ENCODE data around the gene SLC6A9. TPM values are rescaled to one million over a fixed set of nuclear protein-coding genes. Genes with fewer than 3 reads are reported as not detected.

Gene SLC6A9
- total RNA-seq, 1 experiment from 2014 or later, result 12.8 TPM

DNA sequence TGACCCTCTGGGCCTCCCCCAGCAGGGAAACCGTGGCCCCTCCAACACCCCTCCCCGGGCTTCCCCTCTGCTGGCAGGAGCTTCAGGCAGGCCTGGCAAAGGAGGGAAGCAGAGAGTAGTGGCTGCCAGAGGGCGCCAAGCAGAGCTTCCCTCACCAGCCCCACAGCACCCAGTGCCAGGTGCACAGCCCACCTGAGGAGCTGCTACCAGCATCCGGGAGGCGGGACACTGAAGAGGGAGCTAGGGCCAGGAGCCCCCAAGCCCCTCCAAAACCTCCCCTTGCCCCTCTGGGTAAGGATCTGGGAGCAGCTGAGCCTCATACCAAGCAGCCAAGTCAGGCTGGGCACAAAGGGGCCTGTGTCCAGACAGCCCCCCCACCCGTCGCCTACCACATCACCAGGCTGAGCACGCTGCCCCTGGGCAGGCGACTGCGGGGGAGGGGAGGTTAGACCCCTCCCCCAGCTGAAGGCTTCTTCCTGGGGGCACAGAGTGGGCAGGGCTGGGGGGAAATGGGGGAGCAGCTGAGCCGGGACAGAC lies 20.3 kb downstream of the SLC6A9 start:
- POLR2A ChIA-PET, result no interaction called here

More for the DNA sequence above, 20.3 kb downstream of the SLC6A9 start:
- no peak overlapping the region for H3K4me2 ChIP-seq (ENCODE audit: low read length)
- no peaks in the 10 kb centered on the region for H3K79me2 ChIP-seq (ENCODE audit: insufficient read depth, low read length)
- RAD21 ChIA-PET (ENCODE audit: low non-redundant PET in 1 of 2, low total read pairs in 2 of 2, uncharacterized antibody in 2 of 2, unreplicated experiment in 2 of 2), result no interaction called here
- intact Hi-C loops (cut with micrococcal nuclease), result no loop called here
- no peak overlapping the region for H2AFZ ChIP-seq (ENCODE audit: low read depth, low read length, poor library complexity, severe bottlenecking)
- H3K27ac ChIP-seq (ENCODE audit: low read depth, low read length), result no peak overlapping the region
- CTCF ChIA-PET, result no interaction called here
- no peaks in the 10 kb centered on the region for H3K9me2 ChIP-seq (ENCODE audit: insufficient read depth)
- H3K36me3 ChIP-seq (ENCODE audit: control insufficient read depth in 1 of 2, insufficient read depth in 2 of 2, low read length in 2 of 2), result no peaks in the 10 kb centered on the region
- H3K9me3 ChIP-seq (ENCODE audit: control insufficient read depth in 1 of 2, insufficient read depth in 1 of 2, low read depth in 1 of 2, low read length in 2 of 2), result no peaks in the 10 kb centered on the region
- TF ChIP-seq CBX3 (IDR thresholded peaks at IDR 0.05; ENCODE audit: low read depth) (no peak), RAD21 (IDR thresholded peaks at IDR 0.05; ENCODE audit: low read depth) (no peak), ZNF274 (IDR thresholded peaks at IDR 0.05; ENCODE audit: low read depth, low read length) (no peak), ATF3 (IDR thresholded peaks at IDR 0.05) (no peak), JUND (IDR thresholded peaks at IDR 0.05) (no peak), CEBPB (IDR thresholded peaks at IDR 0.05; ENCODE audit: low read depth) (no peak), EZH2 (IDR thresholded peaks at IDR 0.05) (no peak), POLR2AphosphoS5 (IDR thresholded peaks at IDR 0.05; ENCODE audit: low read depth, low read length) (no peak), ZBTB33 (IDR thresholded peaks at IDR 0.05; ENCODE audit: extremely low read depth, insufficient replicate concordance, low read length) (no peak), SRF (IDR thresholded peaks at IDR 0.05; ENCODE audit: low read depth) (no peak), ZFX (IDR thresholded peaks at IDR 0.05) (no peak), EZH2phosphoT487 (IDR thresholded peaks at IDR 0.05; ENCODE audit: borderline replicate concordance) (no peak), EGR1 (IDR thresholded peaks at IDR 0.05; ENCODE audit: low read depth) (no peak), SP1 (IDR thresholded peaks at IDR 0.05; ENCODE audit: low read depth) (no peak), POLR2A (IDR thresholded peaks at IDR 0.05; ENCODE audit: borderline replicate concordance, extremely low read depth, insufficient read depth, insufficient read length) (no peak), SIN3A (IDR thresholded peaks at IDR 0.05; ENCODE audit: low read depth) (no peak), FOSL1 (IDR thresholded peaks at IDR 0.05; ENCODE audit: low read depth) (no peak)
- TF ChIP-seq, protein P1, sequence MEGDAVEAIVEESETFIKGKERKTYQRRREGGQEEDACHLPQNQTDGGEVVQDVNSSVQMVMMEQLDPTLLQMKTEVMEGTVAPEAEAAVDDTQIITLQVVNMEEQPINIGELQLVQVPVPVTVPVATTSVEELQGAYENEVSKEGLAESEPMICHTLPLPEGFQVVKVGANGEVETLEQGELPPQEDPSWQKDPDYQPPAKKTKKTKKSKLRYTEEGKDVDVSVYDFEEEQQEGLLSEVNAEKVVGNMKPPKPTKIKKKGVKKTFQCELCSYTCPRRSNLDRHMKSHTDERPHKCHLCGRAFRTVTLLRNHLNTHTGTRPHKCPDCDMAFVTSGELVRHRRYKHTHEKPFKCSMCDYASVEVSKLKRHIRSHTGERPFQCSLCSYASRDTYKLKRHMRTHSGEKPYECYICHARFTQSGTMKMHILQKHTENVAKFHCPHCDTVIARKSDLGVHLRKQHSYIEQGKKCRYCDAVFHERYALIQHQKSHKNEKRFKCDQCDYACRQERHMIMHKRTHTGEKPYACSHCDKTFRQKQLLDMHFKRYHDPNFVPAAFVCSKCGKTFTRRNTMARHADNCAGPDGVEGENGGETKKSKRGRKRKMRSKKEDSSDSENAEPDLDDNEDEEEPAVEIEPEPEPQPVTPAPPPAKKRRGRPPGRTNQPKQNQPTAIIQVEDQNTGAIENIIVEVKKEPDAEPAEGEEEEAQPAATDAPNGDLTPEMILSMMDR (IDR thresholded peaks at IDR 0.05 in 2 of 3, conservative IDR thresholded peaks at IDR 0.05 in 1 of 3; ENCODE audit: borderline replicate concordance in 1 of 3, insufficient read depth in 1 of 3, low read depth in 2 of 3, low read length in 2 of 3), result no peak
- TF ChIP-seq, protein P2, sequence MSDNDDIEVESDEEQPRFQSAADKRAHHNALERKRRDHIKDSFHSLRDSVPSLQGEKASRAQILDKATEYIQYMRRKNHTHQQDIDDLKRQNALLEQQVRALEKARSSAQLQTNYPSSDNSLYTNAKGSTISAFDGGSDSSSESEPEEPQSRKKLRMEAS (IDR thresholded peaks at IDR 0.05), result no peak
- H3K9ac ChIP-seq (ENCODE audit: low read length), result no peak overlapping the region
- BruUV-seq (replicated peaks), result no TSS peak
- no peak for ATAC-seq
- no peak for DNase-seq (ENCODE audit: low read depth, low spot score)
- no peaks in the 10 kb centered on the region for H3K27me3 ChIP-seq (ENCODE audit: insufficient read depth, low read length)
- peaks cover 7 to 9% of the 10 kb centered on the region in 2 experiments for H3K4me1 ChIP-seq (ENCODE audit: control insufficient read depth in 1 of 2, insufficient read depth in 2 of 2, low read length in 2 of 2)
- no peaks in the 10 kb centered on the region for H4K20me1 ChIP-seq (ENCODE audit: insufficient read depth)
- no peak overlapping the region for H3K4me3 ChIP-seq (replicated peaks in 1 of 2; ENCODE audit: low read depth in 1 of 2, low read length in 2 of 2)

All from HCT116 (cell line).